SKM-1 treated with dmso at 0.1 percent for 144 hours (cell line): ENCODE results near the gene CAMTA1.

ENCODE experiments used
- DNase-seq: peaks from one replicate; lab custom pipeline; 2025; ENCODE audit not compliant: unreplicated experiment; lab: John Stamatoyannopoulos, UW

Gene CAMTA1

GRCh38 chr1:6956488-6957159, 171.4 kb downstream of the CAMTA1 start:
- DNase-seq, result no peak

- no peak for DNase-seq
These were observed 172.1 kb downstream of the CAMTA1 start for GRCh38 chr1:6957341-6957740.

GRCh38 chr1:6958407-6959030, 173.3 kb downstream of the CAMTA1 start:
- DNase-seq, result no peak

- no peak for DNase-seq
These were observed 174.2 kb downstream of the CAMTA1 start for GRCh38 chr1:6959491-6959890.

GRCh38 chr1:6960291-6960811, 175.1 kb downstream of the CAMTA1 start:
- DNase-seq, result no peak

- DNase-seq, result no peak
These were observed 175.6 kb downstream of the CAMTA1 start for GRCh38 chr1:6960860-6961259.

- DNase-seq, result no peak
These were observed 176.0 kb downstream of the CAMTA1 start for GRCh38 chr1:6961289-6961688.

- no peak for DNase-seq
These were observed 176.7 kb downstream of the CAMTA1 start for GRCh38 chr1:6961905-6962477.

GRCh38 chr1:6962478-6962995, 177.3 kb downstream of the CAMTA1 start:
- no peak for DNase-seq

- DNase-seq, result no peak
These were observed 178.0 kb downstream of the CAMTA1 start for GRCh38 chr1:6962996-6963911.

- DNase-seq, result no peak
These were observed 178.7 kb downstream of the CAMTA1 start for GRCh38 chr1:6963912-6964307.

GRCh38 chr1:6965083-6965934, 180.1 kb downstream of the CAMTA1 start:
- DNase-seq, result no peak

GRCh38 chr1:6965935-6966241, 180.6 kb downstream of the CAMTA1 start:
- no peak for DNase-seq

GRCh38 chr1:6966326-6966725, 181.1 kb downstream of the CAMTA1 start:
- DNase-seq, result no peak

GRCh38 chr1:6967431-6968111, 182.3 kb downstream of the CAMTA1 start:
- no peak for DNase-seq

GRCh38 chr1:6969106-6969505, 183.9 kb downstream of the CAMTA1 start:
- DNase-seq, result no peak

- DNase-seq, result no peak
These were observed 184.5 kb downstream of the CAMTA1 start for GRCh38 chr1:6969762-6970161.

GRCh38 chr1:6970221-6970620, 185.0 kb downstream of the CAMTA1 start:
- DNase-seq, result no peak

- no peak for DNase-seq
These were observed 185.8 kb downstream of the CAMTA1 start for GRCh38 chr1:6971048-6971447.

GRCh38 chr1:6971699-6972098, 186.4 kb downstream of the CAMTA1 start:
- no peak for DNase-seq
